IPS-15b (cell line): Measurements from ENCODE around the gene NFYC.
"Not testable (repeated sequence)": the region's sequence is repeated elsewhere in the genome, so short reads cannot be mapped to it uniquely, and the experiment has no call there.

ENCODE experiments used
- H3K27me3 ChIP-seq: one replicate; pipeline ENCODE4 v1.6.1; 2013; ENCODE audit warnings: low read length; ENCODE audit not compliant: control insufficient read depth, insufficient read depth
- H3K36me3 ChIP-seq: one replicate; pipeline ENCODE4 v1.6.1; 2013; ENCODE audit warnings: low read length; ENCODE audit not compliant: control insufficient read depth, insufficient read depth
- H3K4me1 ChIP-seq: one replicate; pipeline ENCODE4 v1.6.1; 2013; ENCODE audit warnings: mild to moderate bottlenecking, low read length; ENCODE audit not compliant: control insufficient read depth, insufficient read depth
- H3K4me3 ChIP-seq: one replicate; pipeline ENCODE4 v1.5.1; 2013; ENCODE audit warnings: low read depth, low read length
- H3K9ac ChIP-seq: one replicate; pipeline ENCODE4 v1.6.1; 2013; ENCODE audit warnings: low read depth, mild to moderate bottlenecking, low read length
- H3K9me3 ChIP-seq: one replicate; pipeline ENCODE4 v1.6.1; 2013; ENCODE audit warnings: mild to moderate bottlenecking, low read length; ENCODE audit not compliant: control insufficient read depth, insufficient read depth

The NFYC gene

DNA sequence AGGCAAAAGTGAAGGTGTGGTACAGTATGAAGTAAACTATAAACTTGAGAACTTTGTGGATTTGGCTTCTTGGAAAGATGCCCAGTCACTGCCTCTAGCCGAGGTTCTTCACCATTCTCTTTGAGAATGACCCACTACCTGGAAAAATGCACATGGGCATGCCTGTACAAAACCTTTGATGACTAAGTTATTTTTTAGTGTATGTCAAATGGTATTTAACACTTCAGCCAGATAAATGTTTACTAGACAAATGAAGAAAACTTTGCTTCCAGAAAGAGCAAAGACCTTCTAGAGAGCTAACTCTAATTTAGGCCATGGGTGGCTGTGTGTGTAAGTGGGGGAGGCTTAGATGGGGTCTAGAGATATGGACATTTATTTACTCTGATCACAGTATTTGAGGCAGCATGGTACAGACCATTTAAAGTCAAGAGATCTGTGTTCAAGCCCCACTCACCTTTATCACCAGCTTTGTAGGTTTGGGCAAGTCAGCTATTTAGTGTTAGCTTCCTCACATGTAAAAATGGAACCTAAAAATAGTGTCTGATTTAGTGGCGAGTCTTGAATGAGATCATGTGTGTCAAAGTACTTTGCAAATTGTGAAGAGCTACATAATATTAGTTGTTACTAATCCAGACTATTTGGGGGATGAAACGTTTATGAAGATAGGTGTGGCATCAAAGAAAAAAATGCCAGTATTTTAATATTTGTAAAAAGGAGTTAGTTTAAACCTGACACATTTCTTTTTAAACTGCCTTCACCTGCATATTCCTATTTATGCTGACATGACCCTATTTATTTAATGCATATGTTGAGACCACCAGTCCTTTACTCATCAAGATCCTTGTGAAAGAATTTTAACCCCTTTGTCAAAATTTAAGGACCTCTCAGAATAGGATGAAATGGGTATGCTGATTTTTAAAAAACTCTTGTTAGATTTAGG is 20.2 kb downstream of the NFYC start:
- H3K36me3 ChIP-seq = no peaks in the 10 kb centered on the region
- peak overlapping the region; percentile 89 for H3K4me3 ChIP-seq
- no peaks in the 10 kb centered on the region for H3K27me3 ChIP-seq
- peaks cover 9% of the 10 kb centered on the region for H3K4me1 ChIP-seq
- H3K9ac ChIP-seq = no peak overlapping the region
- no peaks in the 10 kb centered on the region for H3K9me3 ChIP-seq

GRCh38 chr1:40712405-40712944 is 21.0 kb downstream of the NFYC start:
- H3K9ac ChIP-seq = no peak overlapping the region
- no peaks in the 10 kb centered on the region for H3K36me3 ChIP-seq
- no peak overlapping the region for H3K4me3 ChIP-seq
- no peaks in the 10 kb centered on the region for H3K9me3 ChIP-seq
- peaks cover 9% of the 10 kb centered on the region for H3K4me1 ChIP-seq
- no peaks in the 10 kb centered on the region for H3K27me3 ChIP-seq

DNA sequence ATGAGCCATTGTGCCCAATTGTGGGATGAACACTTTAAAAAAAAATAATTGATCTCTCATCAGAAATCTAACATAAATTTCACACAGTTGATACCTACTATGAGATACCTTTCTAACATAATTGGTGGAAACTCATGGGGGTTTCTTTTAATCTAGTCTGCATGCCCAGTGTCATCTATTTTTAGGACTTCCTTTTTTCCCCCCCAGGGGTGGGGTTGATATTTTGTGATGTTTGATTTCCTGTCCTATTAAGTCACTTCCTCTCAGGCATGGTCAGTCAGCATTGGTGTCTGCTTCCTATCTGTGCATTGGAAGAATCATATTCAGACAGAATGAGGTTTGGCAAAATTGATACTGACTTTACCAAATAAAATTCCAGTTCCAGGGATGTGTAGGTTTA is 21.5 kb downstream of the NFYC start:
- Histone ChIP-seq H3K9ac (no peak overlapping the region), H3K9me3 (no peaks in the 10 kb centered on the region), H3K4me1 (peaks cover 9% of the 10 kb centered on the region), H3K36me3 (no peaks in the 10 kb centered on the region), H3K4me3 (no peak overlapping the region), H3K27me3 (no peaks in the 10 kb centered on the region)

DNA sequence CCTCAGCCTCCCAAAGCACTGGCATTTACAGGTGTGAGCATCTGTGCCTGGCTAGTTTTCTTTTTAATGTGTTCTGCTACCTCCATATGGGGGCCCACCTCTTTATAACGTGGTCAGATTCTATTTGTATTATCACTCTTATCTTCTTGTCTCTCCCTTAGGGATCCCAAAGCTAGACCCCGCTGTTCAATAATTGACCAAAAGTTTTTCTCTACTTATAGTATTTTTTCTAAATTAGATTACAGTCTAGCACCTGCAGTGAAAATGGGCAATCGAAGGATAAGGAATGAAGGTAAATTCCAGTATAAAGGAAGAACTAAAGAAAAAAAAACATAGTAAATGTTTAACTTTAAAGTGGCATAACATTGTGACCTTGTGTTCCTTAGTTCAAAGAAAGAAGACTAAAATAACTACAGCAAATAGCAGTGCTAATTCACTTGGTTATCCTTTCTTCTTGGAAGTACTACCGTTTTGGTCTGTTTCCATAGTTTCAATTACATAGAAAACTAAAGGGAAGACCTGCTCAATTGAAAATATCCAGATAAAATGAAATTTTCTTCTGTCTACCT is 24.1 kb downstream of the NFYC start:
- Histone ChIP-seq H3K36me3 (no peaks in the 10 kb centered on the region), H3K9ac (no peak overlapping the region), H3K4me3 (no peak overlapping the region), H3K9me3 (no peaks in the 10 kb centered on the region), H3K27me3 (no peaks in the 10 kb centered on the region), H3K4me1 (peaks cover 4% of the 10 kb centered on the region)

DNA sequence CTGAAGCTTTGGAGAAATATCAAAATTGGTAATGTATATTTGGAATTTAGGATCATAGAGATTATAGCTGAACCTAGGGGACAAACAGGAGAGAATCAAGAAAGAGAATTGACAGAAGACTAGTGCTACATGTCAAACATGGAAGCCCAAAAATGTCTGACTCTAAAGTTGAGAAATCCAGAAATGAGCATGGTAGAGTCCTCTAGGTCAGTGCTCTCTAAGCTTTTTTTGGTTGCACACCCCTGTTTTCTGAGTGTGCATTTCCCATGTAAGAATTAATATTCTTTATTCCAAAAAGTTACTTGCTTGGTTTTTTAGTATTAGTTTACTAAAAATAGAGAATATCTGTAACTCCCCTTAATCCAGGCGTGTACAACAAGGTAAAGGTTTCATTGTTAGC is 25.6 kb downstream of the NFYC start:
- Histone ChIP-seq H3K4me1 (no peaks in the 10 kb centered on the region), H3K36me3 (no peaks in the 10 kb centered on the region), H3K9ac (no peak overlapping the region), H3K9me3 (no peaks in the 10 kb centered on the region), H3K4me3 (no peak overlapping the region), H3K27me3 (no peaks in the 10 kb centered on the region)

DNA sequence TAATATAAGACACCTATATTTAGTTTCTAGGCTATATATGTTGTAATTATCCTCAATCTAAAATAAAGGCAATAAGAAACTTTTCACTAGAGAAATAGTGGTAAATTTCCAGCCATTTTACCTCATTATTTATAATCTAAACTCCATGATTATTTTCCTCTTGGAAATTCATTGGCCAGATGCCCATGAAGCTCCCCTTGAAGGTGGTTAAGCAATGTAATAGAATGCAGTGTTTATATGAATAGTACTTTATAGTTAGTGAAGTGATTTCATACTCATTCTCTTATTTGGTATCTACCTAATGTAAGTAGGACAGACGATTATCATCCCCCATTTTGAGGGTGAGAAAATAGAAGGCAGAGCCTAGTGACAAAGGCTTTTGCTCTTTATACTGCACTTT is 26.5 kb downstream of the NFYC start:
- H3K36me3 ChIP-seq = no peaks in the 10 kb centered on the region
- H3K27me3 ChIP-seq = no peaks in the 10 kb centered on the region
- H3K9me3 ChIP-seq = no peaks in the 10 kb centered on the region
- H3K9ac ChIP-seq = no peak overlapping the region
- H3K4me3 ChIP-seq = no peak overlapping the region
- H3K4me1 ChIP-seq = no peaks in the 10 kb centered on the region

- Histone ChIP-seq H3K36me3 (no peaks in the 10 kb centered on the region), H3K9ac (no peak overlapping the region), H3K27me3 (no peaks in the 10 kb centered on the region), H3K9me3 (no peaks in the 10 kb centered on the region), H3K4me3 (no peak overlapping the region), H3K4me1 (no peaks in the 10 kb centered on the region)
Measured at GRCh38 chr1:40720493-40720892, 29.0 kb downstream of the NFYC start.

DNA sequence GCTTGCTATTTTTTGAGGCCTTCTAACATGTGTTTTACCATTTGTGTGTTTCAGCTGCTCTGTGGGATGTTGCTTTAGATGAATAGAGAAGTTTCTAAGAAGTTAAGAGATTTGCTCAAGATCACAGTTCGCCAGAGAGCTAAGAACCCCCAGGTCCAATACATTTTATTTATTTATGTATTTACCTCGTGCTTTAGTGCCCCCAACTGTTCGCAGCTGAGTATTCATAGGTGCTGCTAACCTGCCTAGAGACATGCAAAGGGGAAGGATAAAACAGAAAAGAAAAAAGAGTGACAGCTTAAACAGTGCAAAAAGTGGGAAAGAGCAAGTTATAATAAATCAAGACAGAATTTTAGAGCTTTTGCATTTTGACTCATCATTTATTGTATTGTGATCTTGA is 31.1 kb downstream of the NFYC start:
- no peak overlapping the region for H3K9ac ChIP-seq
- H3K9me3 ChIP-seq = no peaks in the 10 kb centered on the region
- no peaks in the 10 kb centered on the region for H3K36me3 ChIP-seq
- no peaks in the 10 kb centered on the region for H3K27me3 ChIP-seq
- no peaks in the 10 kb centered on the region for H3K4me1 ChIP-seq
- H3K4me3 ChIP-seq = no peak overlapping the region

GRCh38 chr1:40723196-40723955 is 31.9 kb downstream of the NFYC start:
- H3K9ac ChIP-seq = no peak overlapping the region
- H3K36me3 ChIP-seq = no peaks in the 10 kb centered on the region
- H3K9me3 ChIP-seq = no peaks in the 10 kb centered on the region
- H3K4me1 ChIP-seq = no peaks in the 10 kb centered on the region
- no peaks in the 10 kb centered on the region for H3K27me3 ChIP-seq
- no peak overlapping the region for H3K4me3 ChIP-seq

GRCh38 chr1:40727662-40728061 is 36.2 kb downstream of the NFYC start:
- H3K27me3 ChIP-seq, H3K36me3 ChIP-seq, H3K4me3 ChIP-seq: not testable (repeated sequence)

GRCh38 chr1:40729316-40729862 is 37.9 kb downstream of the NFYC start:
- H3K4me3 ChIP-seq, H3K27me3 ChIP-seq, H3K36me3 ChIP-seq, H3K9me3 ChIP-seq, H3K9ac ChIP-seq, H3K4me1 ChIP-seq: not testable (repeated sequence)

More at GRCh38 chr1:40727662-40728061, 36.2 kb downstream of the NFYC start:
- not testable (repeated sequence) for H3K4me1 ChIP-seq, H3K9me3 ChIP-seq, H3K9ac ChIP-seq
